ENCODE results near the gene DTD1. TPM values are rescaled to one million over a fixed set of nuclear protein-coding genes. Genes with fewer than 3 reads are reported as not detected.

Gene DTD1
- total and polyA plus RNA-seq, 2 of the 13 experiments (the other 11 are each of a cell fraction or from before 2014, with no cell fraction given) = 41.2 to 79.3 TPM

- H2AFZ ChIP-seq (ENCODE audit: low read length) = no peak overlapping the region
- 96% methylated on average over 3 of the region's 3 CpGs for WGBS (ENCODE audit: low lambda C conversion rate)
- H3K27me3 ChIP-seq (ENCODE audit: control insufficient read depth in 1 of 2, insufficient read depth in 2 of 2, low read length in 2 of 2) = no peaks in the 10 kb centered on the region
- no TSS peak for BruUV-seq (replicated peaks)
- no peak for FAIRE-seq
- H3K4me2 ChIP-seq (ENCODE audit: low read depth, low read length) = no peak overlapping the region
- H3K36me3 ChIP-seq (replicated peaks in 1 of 2; ENCODE audit: control insufficient read depth in 1 of 2, insufficient read depth in 2 of 2, low read length in 2 of 2) = no peaks in the 10 kb centered on the region
- no peaks in the 10 kb centered on the region for H3K4me1 ChIP-seq (ENCODE audit: insufficient read depth, low read length)
- H3K4me3 ChIP-seq (replicated peaks in 1 of 3; ENCODE audit: insufficient read depth in 1 of 3, low read depth in 2 of 3, low read length in 3 of 3) = no peak overlapping the region
- H3K79me2 ChIP-seq (ENCODE audit: insufficient read depth, low read length) = no peaks in the 10 kb centered on the region
- ATAC-seq = no peak
- no peak overlapping the region for H3K27ac ChIP-seq (ENCODE audit: extremely low read length, insufficient read depth, low read length)
- peaks cover 4% of the 10 kb centered on the region for H3K9me3 ChIP-seq (ENCODE audit: low read length)
- ChIA-PET CTCF (ENCODE audit: low intra/inter-chr PET ratio, low total read pairs) (no interaction called here), POLR2A (no interaction called here)
- H3K9ac ChIP-seq (ENCODE audit: insufficient read depth, low read depth, low read length) = no peak overlapping the region
- in situ Hi-C loops (cut with HindIII; ENCODE audit: extremely low pct_ligation_motif_present, low pct_unique_long_range_greater_than_20kb) = no loop called here
- no peaks in the 10 kb centered on the region for H4K20me1 ChIP-seq (ENCODE audit: insufficient read depth, low read length)
- TF ChIP-seq FOXP4 (CRISPR knock-in tag; IDR thresholded peaks at IDR 0.05) = no peak
- TF ChIP-seq CSRNP2 (CRISPR knock-in tag; conservative IDR thresholded peaks at IDR 0.05; ENCODE audit: low read depth) = no peak
- TF ChIP-seq ZNF335 (CRISPR knock-in tag; IDR thresholded peaks at IDR 0.05) = no peak
- TF ChIP-seq ZNF687 (CRISPR knock-in tag; IDR thresholded peaks at IDR 0.05) = no peak
- no peak for TF ChIP-seq ZFY (CRISPR knock-in tag; IDR thresholded peaks at IDR 0.05)
- TF ChIP-seq ZSCAN25 (CRISPR knock-in tag; IDR thresholded peaks at IDR 0.05) = no peak
- TF ChIP-seq PHF21A (CRISPR knock-in tag; IDR thresholded peaks at IDR 0.05) = no peak
- TF ChIP-seq HDAC2 (CRISPR knock-in tag; IDR thresholded peaks at IDR 0.05) = no peak
- TF ChIP-seq FOXK2 (IDR thresholded peaks at IDR 0.05) = no peak
- TF ChIP-seq SRF (IDR thresholded peaks at IDR 0.05; ENCODE audit: low read depth, low read length) = no peak
- intact Hi-C loops (cut with micrococcal nuclease; ENCODE audit: unreplicated experiment) = no loop called here
- DNase-seq (ENCODE audit: low spot score) = no peak
These were observed 127.7 kb downstream of the DTD1 start for GRCh38 chr20:18715564-18715963.
